Peyer's patch (tissue), 4 donors: Measurements from ENCODE around the gene STK36. TPM values are rescaled to one million over a fixed set of nuclear protein-coding genes. Genes with fewer than 3 reads are reported as not detected.

Experiments used
- DNase-seq, 3 donors: peaks; one replicate each; pipeline ENCODE4 v3.0.0-alpha.2; 2017 to 2019
- H3K27ac ChIP-seq, 4 donors: fragments of 200-600 bp; sonication (generic); one replicate each; pipeline ENCODE4 v1.5.1; 2016 to 2019
- H3K27me3 ChIP-seq, 2 donors: fragments of 200-600 bp; sonication (generic); one replicate each; pipeline ENCODE4 v1.5.1; 2019
- H3K36me3 ChIP-seq, 3 donors: fragments of 200-600 bp; sonication (generic); one replicate each; pipeline ENCODE4 v1.5.1; 2016 to 2019
- H3K4me1 ChIP-seq, 4 donors: fragments of 200-600 bp; sonication (generic); one replicate each; pipeline ENCODE4 v1.5.1; 2016 to 2019
- H3K4me3 ChIP-seq, 4 donors: fragments of 200-600 bp; sonication (generic); 1 replicate in 3 of 4; 2 replicates in 1 of 4; pipeline ENCODE4 v1.5.1; 2016 to 2019; ENCODE audit warnings: mild to moderate bottlenecking in 1 of 4
- H3K9me3 ChIP-seq, 4 donors: fragments of 200-600 bp; sonication (generic); one replicate each; pipeline ENCODE4 v1.5.1; 2016 to 2019; ENCODE audit warnings: mild to moderate bottlenecking in 1 of 4
- POLR2A ChIP-seq, 2 donors: fragments of 450-650 bp; IDR thresholded peaks; one replicate each; pipeline ENCODE4 v1.5.1; 2017; ENCODE audit warnings: antibody characterized with exemption in 2 of 2, mild to moderate bottlenecking in 2 of 2, moderate library complexity in 2 of 2
- total RNA-seq, 4 donors: library from RNA; depleted of rRNA; stranded (reverse); fragments of >200 nt; gene quantifications; one replicate each; pipeline ENCODE4 v1.1.0, GENCODE V29; 2016
- TF ChIP-seq, protein P1 (sequence below), 6 experiments: fragments of 450-650 bp in 4 of 6; fragments of 200-600 bp in 2 of 6; sonication (generic) in 1 of 6; IDR thresholded peaks; one replicate each; pipeline ENCODE4 v1.5.1; 2017 to 2019; ENCODE audit warnings: antibody characterized with exemption in 6 of 6, mild to moderate bottlenecking in 3 of 6, moderate library complexity in 1 of 6

Gene STK36
- total RNA-seq, 4 donors from 2014 or later: 25.6 to 82.7 (median 63.6) TPM

GRCh38 chr2:218722419-218722818, 50.5 kb downstream of the STK36 start:
- no peak overlapping the region for H3K27ac ChIP-seq
- no peak for DNase-seq
- TF ChIP-seq, protein P1, sequence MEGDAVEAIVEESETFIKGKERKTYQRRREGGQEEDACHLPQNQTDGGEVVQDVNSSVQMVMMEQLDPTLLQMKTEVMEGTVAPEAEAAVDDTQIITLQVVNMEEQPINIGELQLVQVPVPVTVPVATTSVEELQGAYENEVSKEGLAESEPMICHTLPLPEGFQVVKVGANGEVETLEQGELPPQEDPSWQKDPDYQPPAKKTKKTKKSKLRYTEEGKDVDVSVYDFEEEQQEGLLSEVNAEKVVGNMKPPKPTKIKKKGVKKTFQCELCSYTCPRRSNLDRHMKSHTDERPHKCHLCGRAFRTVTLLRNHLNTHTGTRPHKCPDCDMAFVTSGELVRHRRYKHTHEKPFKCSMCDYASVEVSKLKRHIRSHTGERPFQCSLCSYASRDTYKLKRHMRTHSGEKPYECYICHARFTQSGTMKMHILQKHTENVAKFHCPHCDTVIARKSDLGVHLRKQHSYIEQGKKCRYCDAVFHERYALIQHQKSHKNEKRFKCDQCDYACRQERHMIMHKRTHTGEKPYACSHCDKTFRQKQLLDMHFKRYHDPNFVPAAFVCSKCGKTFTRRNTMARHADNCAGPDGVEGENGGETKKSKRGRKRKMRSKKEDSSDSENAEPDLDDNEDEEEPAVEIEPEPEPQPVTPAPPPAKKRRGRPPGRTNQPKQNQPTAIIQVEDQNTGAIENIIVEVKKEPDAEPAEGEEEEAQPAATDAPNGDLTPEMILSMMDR (IDR thresholded peaks at IDR 0.05): no peak
- no peak for TF ChIP-seq POLR2A (IDR thresholded peaks at IDR 0.05)

DNA sequence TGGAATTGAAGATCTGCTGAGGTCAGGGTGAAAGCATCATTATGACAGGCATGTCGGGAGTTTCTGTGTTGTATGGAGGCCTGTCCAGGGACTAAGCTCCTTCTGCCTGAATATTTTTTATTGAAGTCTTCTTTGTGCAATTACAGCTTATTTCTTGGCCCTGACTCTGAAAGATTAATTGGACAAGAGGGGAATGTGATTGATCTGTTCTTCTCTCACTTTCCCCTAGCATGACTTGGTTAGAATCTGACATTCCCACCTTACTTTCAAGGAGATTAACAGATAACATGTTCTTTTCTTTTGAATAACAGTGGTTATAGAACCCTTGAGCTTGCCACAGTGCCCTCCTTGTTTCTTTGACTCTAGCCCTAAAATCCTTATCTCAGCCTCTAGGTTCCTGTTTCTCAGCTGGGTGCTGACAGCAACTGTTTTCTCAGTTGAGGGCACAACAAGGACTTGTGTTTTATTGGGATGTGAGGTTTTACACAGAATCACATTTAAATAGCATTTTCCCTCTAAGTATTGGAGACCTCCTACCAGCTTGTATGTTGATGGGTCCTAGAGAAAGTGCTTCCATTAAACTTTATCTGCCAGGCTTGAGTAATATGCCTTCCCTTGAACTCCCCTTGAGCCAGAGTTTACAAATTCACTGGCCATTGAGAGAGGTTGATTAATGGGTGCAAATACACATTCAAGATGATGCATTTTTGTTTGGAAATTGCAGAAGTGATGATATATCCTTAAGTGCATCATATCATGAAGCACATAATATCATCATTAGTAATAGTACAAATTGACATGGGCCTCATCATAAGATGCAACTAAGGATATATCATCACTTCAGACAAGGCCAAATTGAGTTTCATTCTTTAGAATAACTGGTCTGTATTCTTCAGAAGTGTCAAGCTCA, 51.2 kb downstream of the STK36 start:
- no peaks in the 10 kb centered on the region for H3K36me3 ChIP-seq
- H3K4me3 ChIP-seq: no peak overlapping the region
- TF ChIP-seq, protein P1 (IDR thresholded peaks at IDR 0.05): no peak
- no peak for TF ChIP-seq POLR2A (IDR thresholded peaks at IDR 0.05)
- no peak overlapping the region for H3K27ac ChIP-seq
- H3K4me1 ChIP-seq: no peaks in the 10 kb centered on the region
- no peaks in the 10 kb centered on the region for H3K27me3 ChIP-seq
- no peak for DNase-seq
- H3K9me3 ChIP-seq: peaks cover 0 to 14% (median 1%) of the 10 kb centered on the region in 4 donors

More at GRCh38 chr2:218722419-218722818, 50.5 kb downstream of the STK36 start:
- H3K9me3 ChIP-seq: peaks cover 0 to 12% (median 1%) of the 10 kb centered on the region in 4 donors
- H3K27me3 ChIP-seq: no peaks in the 10 kb centered on the region
- H3K4me1 ChIP-seq: no peaks in the 10 kb centered on the region
- no peak overlapping the region for H3K4me3 ChIP-seq
- H3K36me3 ChIP-seq: no peaks in the 10 kb centered on the region

DNA sequence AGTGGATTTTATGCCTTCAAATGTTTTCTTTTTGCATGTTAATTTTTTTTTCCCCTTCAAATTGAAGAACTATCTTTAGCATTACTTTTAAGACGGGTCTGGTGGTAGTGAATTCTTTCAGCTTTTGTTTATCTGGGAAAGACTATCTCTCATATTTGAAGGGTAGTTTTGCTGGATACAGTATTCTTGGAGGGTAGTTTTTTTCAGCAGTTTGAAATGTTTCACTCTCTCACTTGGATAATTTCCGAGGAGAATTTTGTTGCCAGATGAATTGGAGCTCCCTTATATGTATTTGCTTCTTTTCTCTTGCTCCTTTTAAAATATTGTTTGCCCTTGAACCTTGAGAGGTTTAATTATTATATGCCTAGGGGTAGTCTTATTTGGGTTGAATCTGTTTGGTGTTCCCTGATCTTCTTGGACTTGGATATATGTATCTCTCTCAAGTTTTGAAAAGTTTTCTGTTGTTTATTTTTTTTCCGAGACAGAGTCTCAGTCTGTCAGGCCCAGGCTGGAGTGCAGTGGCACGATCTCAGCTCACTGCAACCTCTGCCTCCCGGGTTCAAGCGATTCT, 54.2 kb downstream of the STK36 start:
- no peak for DNase-seq
- no peak for TF ChIP-seq POLR2A (IDR thresholded peaks at IDR 0.05)
- TF ChIP-seq, protein P1 (IDR thresholded peaks at IDR 0.05): no peak
- Histone ChIP-seq H3K4me3 (no peak overlapping the region), H3K27ac (no peak overlapping the region), H3K27me3 (no peaks in the 10 kb centered on the region), H3K4me1 (no peaks in the 10 kb centered on the region), H3K36me3 (no peaks in the 10 kb centered on the region), H3K9me3 (peaks cover 0 to 14% (median 1%) of the 10 kb centered on the region in 4 donors)

DNA sequence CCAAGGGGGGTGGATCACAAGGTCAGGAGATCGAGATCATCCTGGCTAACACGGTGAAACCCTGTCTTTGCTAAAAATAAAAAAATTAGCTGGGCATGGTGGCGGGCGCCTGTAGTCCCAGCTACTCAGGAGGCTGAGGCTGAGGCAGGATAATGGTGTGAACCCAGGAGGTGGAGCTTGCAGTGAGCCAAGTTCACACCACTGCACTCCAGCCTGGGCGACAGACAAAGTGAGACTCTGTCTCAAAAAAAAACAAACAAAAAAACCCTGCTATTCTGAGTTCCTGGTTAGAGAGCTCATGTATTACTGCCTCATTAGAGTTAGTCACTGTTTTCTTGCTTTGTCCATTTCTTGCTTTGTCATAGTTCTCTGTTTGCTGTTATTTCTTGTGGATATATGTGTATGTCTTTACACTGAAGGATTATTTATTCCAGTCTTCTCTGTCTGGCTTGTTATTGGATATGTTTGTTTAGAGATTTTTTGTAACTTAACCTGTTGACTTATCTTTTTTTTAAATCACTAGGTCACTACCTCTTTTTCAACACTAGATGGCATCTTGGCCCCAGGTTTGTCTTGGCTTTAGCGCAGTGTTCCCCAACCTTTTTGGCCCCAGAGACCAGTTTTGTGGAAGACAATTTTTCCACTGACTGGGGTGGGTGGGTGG, 55.7 kb downstream of the STK36 start:
- no peak overlapping the region for H3K27ac ChIP-seq
- TF ChIP-seq, protein P1 (IDR thresholded peaks at IDR 0.05): peak in 5 of 6 experiments; percentile 22 to 71 (median 66)
- no peak for TF ChIP-seq POLR2A (IDR thresholded peaks at IDR 0.05)
- no peak overlapping the region for H3K4me3 ChIP-seq
- peaks cover 0 to 14% (median 1%) of the 10 kb centered on the region in 4 donors for H3K9me3 ChIP-seq
- no peak for DNase-seq
- no peaks in the 10 kb centered on the region for H3K27me3 ChIP-seq
- H3K36me3 ChIP-seq: no peaks in the 10 kb centered on the region
- H3K4me1 ChIP-seq: peaks cover 0 to 12% (median 6%) of the 10 kb centered on the region in 4 donors

- Histone ChIP-seq H3K9me3 (peaks cover 0 to 14% (median 1%) of the 10 kb centered on the region in 4 donors), H3K36me3 (no peaks in the 10 kb centered on the region), H3K27ac (no peak overlapping the region), H3K4me1 (peaks cover 0 to 13% (median 8%) of the 10 kb centered on the region in 4 donors), H3K27me3 (no peaks in the 10 kb centered on the region), H3K4me3 (no peak overlapping the region)
- TF ChIP-seq POLR2A (IDR thresholded peaks at IDR 0.05): no peak
- TF ChIP-seq, protein P1 (IDR thresholded peaks at IDR 0.05): no peak
- DNase-seq: no peak
Observed at GRCh38 chr2:218729640-218730039, 57.8 kb downstream of the STK36 start.
